D721Med (cell line): ENCODE data around the gene YBX2.

Experiments
- DNase-seq: peaks from one replicate; pipeline ENCODE4 v3.0.0; 2011; ENCODE audit warnings: low spot score; ENCODE audit not compliant: insufficient read length
- FAIRE-seq: peaks from 2 replicates; lab custom pipeline; 2011; peaks lifted over from hg19 to GRCh38; lab: Jason Lieb, UNC
- TF ChIP-seq, protein P1 (sequence below): IDR thresholded peaks from 2 replicates; pipeline ENCODE4 v1.5.1; 2012; ENCODE audit warnings: mild to moderate bottlenecking, control low read depth; ENCODE audit not compliant: insufficient read depth; ENCODE audit errors: missing control alignments

YBX2 gene

DNA sequence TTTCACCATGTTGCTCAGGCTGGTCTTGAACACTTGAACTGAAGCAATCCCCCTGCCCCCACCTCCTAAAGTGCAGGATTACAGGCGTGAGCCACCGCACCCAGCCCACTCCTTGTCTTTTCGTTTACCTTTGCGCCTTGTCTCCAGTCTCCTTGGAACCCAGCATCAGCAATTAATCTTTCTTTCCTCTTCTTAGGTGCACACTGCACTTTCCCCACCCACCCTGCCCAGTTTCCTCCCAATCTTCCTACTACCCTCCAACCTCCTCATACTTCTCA lies 30.7 kb downstream of the YBX2 start:
- DNase-seq (no peak), FAIRE-seq (no peak)
- TF ChIP-seq, protein P1, sequence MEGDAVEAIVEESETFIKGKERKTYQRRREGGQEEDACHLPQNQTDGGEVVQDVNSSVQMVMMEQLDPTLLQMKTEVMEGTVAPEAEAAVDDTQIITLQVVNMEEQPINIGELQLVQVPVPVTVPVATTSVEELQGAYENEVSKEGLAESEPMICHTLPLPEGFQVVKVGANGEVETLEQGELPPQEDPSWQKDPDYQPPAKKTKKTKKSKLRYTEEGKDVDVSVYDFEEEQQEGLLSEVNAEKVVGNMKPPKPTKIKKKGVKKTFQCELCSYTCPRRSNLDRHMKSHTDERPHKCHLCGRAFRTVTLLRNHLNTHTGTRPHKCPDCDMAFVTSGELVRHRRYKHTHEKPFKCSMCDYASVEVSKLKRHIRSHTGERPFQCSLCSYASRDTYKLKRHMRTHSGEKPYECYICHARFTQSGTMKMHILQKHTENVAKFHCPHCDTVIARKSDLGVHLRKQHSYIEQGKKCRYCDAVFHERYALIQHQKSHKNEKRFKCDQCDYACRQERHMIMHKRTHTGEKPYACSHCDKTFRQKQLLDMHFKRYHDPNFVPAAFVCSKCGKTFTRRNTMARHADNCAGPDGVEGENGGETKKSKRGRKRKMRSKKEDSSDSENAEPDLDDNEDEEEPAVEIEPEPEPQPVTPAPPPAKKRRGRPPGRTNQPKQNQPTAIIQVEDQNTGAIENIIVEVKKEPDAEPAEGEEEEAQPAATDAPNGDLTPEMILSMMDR = no peak

DNA sequence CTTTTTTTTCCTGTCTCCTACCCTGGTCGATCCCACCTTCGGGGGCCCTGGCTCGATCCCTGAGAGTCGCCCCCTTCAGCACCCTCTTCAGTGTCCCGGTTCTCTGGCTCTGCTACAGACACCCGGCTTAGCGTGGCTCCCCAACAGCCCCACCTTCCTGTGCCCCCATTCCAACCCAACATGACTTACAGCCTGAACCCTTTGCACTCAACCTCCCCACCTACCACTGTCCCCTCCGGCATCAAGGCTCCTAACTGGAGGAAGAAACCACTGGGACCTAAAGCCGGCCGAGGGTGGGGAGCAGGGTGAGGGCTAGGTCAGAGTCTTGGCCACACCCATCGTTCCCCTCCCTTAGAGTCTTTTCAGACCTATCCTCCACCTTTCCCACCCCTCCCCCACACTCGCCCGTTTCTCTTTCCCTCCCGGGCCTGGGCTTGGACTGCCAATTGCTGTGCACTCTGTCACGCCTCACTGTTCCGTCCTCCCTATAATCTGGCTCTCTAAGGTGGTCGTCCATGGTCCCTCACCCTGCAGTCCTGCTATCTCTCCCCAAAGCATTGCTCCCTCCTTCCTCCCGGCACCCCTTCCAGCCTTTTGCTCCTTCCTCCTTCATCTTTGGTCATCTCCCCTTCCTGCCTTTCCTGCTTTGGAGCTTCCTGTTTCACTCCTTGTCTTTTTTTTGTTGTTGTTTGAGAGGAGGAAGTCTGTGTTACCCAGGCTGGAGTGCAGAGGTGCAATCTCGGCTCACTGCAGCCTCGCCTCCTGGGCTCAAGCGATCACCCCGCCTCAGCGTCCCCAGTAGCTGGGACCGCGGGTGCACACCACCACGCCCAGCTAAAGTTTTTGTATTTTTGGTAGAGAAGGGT lies 31.3 kb downstream of the YBX2 start:
- DNase-seq (no peak), FAIRE-seq (no peak)
- TF ChIP-seq, protein P1 = no peak

- TF ChIP-seq, protein P1 = no peak
- FAIRE-seq (no peak), DNase-seq (no peak)
Measured at GRCh38 chr17:7262192-7262934, 32.1 kb downstream of the YBX2 start, which contains the start of gene CLDN7. CLDN7 (minus strand) TSS chr17:7262478; CDS start chr17:7262043, 435 bp downstream.

- TF ChIP-seq, protein P1 = no peak
- FAIRE-seq = no peak
- DNase-seq = no peak
Measured at GRCh38 chr17:7261379-7262191, 32.9 kb downstream of the YBX2 start.

GRCh38 chr17:7260651-7261378 lies 33.6 kb downstream of the YBX2 start:
- FAIRE-seq (no peak), DNase-seq (no peak)
- TF ChIP-seq, protein P1 = no peak

DNA sequence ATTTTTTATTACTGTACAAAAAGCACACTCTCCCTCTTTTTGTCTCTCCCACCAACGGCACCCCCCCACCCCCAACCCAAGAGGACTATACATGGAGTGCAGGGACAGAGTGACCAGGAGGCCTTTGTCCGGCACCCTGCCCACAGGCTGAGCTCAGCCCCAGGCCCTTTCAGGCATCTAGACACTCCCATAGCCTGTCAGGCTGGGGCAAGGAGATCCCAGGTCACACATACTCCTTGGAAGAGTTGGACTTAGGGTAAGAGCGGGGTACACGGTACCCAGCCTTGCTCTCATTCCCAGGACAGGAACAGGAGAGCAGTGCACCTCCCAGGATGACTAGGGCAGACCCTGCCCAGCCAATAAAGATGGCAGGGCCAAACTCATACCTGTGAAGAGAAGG lies 34.3 kb downstream of the YBX2 start:
- FAIRE-seq (no peak), DNase-seq (no peak)
- TF ChIP-seq, protein P1 = no peak
